Smooth muscle cell of the brain vasculature (primary cell): ENCODE results near the gene NUDT14.

Source experiments
- DNase-seq: peaks from one replicate; pipeline ENCODE4 v3.0.0-alpha.2; 2012; ENCODE audit warnings: low read depth, low spot score

NUDT14 gene

DNA sequence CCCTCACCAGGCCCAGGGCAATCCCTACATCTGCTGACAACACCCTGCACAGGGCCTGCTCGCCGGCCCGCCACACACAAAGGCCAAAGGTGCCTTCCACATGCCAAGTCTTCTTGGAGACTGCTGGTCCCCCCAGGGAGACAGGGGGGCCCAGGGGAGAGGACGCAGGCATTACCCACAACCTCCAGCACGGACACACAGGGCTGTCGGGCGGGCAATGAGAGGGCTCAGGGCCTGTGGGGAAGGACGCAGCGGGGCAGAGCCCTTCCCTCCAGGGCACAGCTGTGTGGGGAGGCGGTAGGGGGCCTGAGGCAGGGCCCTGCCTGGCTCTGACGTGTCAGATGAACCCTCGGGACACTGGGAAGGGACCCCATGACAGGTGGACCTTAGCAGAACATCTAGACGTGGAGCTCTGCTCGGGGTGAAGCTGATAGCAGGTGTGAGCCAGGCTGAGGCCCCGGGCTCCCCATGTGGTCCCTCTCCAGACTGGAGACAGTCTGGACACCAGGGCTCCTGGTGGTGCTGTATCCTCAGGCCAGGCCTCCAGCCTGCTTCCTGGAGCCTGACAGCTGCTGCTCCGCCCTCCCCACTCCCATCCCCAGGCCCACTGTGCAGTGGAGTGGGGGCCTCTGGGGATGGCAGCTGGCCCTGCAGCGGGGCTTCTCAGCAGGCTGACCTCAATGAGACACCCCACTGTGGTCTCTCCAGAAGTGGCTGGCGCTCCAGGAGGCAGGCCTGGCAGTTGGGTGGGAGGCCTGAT, 31.6 kb upstream of the NUDT14 start:
- no peak for DNase-seq

DNA sequence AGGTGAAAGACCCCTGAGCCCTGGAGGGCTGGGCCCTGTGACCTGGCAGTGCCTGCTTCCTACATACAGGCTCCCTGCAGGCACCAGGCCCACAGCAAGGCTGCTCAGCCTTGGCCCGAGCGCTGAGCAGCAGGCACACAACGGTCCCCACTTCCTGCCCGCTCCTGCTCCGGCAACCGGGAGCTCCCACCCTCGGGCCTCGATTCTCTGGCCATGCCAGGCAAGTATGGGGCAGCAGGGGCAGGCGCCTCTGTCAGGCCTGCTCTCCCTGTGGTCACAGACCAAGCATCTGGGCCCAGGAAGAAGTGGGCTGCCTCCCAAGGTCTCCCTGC, 30.6 kb upstream of the NUDT14 start:
- no peak for DNase-seq

- DNase-seq, result no peak
Observed at GRCh38 chr14:105211086-105211757, 30.1 kb upstream of the NUDT14 start.

GRCh38 chr14:105210266-105211025, 29.3 kb upstream of the NUDT14 start:
- no peak for DNase-seq

GRCh38 chr14:105209646-105210045, 28.5 kb upstream of the NUDT14 start:
- DNase-seq, result no peak

GRCh38 chr14:105209091-105209490, 28.0 kb upstream of the NUDT14 start:
- no peak for DNase-seq

- DNase-seq, result no peak
Observed at GRCh38 chr14:105208738-105209075, 27.6 kb upstream of the NUDT14 start.

GRCh38 chr14:105207996-105208737, 27.1 kb upstream of the NUDT14 start:
- no peak for DNase-seq

DNA sequence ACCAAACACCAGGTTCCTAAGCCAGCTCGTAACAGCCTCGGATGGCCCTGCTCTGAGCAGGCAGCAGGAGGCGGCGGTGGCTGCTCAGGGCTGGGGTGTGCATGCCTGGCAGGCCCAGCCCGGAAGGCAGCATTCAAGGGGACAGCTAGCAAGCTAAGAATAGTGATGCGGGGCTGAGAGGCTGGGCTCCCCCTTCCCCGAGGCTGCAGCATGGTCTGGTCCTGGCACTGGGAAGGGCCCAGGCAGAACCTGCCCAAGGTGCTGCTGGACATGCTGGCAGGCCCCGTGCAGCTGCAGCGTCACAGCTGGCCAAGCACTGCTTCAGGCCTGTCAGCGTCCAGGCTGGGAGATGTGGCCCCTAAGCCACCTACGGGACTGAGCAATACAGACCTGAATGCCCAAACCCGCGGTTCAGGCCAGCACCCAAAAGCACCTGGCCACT, 26.4 kb upstream of the NUDT14 start:
- no peak for DNase-seq

- DNase-seq, result no peak
Observed at GRCh38 chr14:105206873-105207272, 25.8 kb upstream of the NUDT14 start.

DNA sequence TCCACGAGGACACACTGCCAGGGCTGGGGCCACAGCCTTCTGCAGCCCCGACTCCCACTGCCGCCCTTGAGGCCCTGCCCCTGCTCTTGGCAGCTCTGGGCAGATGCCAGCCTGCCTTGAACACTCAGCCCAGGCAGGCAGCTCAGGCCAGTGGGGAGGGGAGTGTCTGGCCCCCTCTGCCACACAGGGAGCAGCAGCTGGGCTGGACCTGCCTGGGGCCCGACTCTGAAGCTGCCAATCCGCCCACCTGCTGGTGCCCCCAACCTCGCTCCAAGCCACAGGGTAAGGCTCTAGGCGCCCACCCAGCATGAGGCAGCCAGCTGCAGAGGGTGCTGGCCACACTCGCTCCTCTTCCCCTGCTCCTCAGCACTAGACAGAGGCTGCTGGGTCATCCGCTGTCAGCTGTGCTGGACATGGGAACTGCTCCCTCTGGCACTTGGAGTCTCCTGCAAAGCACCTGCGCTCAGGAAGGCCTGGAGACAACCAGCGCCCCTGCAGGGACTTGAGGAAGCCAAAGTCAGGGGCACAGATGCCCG, 24.6 kb upstream of the NUDT14 start:
- DNase-seq, result no peak

DNA sequence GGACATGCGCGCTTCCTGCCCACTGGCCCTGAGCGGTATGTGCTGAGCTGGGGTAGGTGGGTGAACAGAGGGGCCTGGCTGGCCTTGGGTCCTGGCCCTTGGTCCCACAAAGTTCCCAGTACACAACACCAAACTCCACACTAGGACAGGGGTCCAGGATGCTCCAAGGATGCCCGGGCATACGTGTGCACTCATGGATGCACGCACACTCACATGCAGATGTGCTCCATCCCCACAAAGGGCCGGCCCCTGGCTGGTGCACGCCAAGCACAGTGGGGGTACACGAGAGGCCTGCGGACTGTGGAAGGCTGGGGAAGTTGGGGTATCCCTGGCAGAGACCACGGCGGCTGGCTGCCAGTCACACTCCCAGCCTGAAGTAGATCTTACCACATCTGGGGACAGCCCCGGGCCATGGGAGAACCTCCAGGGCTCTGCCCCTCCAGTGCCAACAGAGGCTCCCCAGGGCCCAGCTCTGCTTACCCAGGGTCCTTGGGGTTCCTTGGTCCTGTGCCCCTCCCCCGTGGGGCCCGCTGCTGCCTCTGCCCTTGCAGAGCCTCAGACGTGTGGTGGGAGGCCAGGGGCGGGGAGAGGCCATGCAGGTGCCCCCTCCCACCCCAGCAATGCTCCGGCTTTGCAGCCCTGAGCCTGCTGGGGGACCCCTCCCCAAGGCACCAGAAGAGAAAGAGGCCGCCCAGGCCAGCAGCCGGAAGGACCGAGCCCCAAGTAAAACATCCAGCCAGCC, 24.0 kb upstream of the NUDT14 start:
- DNase-seq, result no peak

DNA sequence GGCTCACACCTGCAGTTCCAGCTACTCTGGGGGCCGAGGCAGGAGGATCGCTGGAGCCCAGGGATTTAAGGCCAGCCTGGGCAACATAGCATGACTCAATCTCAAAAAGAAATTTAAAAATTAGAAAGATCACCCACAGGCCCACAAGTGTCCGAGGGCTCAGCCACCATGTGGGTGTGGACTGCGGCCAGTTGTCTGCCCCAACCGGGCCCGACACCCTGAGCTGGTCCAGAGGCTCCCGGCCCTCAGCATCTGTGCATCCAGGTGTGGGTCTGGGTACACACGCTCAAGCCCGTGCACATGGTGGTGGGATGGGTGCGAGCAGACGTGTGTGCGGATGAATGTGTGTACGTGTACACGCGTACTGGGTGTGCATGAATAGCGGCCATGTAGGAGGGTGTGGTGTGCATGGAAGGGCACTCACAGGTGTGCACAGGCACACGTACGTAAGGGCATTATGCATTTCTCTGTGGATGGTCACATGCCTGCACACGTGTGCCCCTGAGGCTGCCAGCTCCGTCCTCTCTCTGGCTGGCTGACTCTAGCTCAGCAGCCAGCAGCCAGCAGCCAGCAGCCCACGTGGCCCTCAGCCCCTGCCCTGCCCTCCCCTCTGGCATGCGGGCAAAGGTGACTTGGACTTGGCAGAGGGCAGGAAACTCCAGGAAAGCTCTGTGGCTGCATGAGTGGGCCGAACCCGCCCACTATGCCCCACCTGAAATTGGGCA, 23.3 kb upstream of the NUDT14 start:
- no peak for DNase-seq

DNA sequence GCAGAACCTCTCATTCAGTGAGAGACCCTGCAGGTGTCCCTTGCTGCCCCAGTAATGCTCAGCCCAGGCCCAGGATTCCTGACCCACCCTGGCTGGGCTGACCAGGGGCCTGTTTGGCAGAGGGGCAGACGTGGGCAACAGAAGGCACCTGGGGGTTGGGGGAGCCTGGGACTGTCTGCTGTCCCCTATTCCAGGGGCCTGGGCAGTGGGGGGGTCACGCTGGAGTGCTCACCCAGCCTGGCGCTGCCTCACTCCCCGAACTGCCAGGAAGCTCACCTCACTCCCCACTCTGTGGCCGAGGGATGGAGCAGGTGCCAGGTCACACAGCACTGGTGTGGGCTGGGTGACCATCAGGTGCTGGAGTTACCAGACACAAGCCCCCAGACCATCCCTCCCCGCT, 22.6 kb upstream of the NUDT14 start:
- no peak for DNase-seq

DNA sequence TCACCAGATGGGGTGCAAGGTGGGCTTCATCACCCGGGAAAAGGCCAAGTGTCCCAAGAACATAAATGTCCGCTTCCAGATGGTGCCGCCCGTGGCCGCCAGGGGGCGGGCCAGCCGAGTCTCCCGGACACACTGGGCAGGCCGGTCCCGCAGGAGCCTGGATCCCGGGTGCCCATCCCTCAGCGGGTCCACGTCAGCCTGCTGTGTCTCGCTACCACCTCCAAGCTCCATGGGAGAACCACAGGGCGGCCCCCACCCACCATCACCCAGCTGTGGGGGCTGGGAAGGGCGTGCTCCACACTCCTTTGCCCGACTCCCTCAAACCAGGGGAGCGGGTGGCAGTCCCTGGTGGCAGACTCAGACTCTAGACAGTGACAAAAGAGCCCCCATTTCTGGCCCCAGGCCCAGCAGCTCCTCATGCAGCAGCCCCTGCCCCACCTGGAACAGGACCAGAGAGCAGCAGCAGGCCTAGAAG, 22.0 kb upstream of the NUDT14 start:
- DNase-seq, result no peak

DNA sequence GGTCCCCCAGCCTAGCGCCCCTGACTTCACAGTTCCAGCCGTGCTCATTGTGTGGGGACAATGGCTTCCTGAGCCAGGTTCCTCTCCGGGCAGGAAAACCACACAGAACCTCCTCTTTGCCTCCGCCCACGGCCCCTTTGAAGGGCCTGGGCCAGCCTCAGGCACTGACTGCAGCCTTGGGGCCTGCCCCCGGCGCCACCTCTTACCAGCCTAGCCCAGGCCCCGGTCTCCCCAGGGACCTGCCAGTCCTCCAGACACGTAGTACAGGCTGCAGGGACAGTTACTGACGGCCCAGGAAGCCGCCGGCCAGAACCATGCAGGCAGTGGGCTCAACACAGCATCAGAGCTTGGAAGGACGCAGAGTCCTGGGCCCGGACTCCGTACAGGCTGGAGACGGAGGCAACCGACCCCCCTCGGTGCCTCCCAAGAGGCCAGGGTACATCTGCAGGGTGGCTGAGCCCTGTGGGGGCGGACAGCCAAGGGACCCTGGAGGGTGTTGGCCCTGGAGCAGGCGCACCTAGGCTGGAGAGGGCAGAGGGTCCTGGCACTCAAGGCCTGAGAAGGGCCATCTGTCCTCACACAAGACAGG, 20.9 kb upstream of the NUDT14 start:
- no peak for DNase-seq

DNA sequence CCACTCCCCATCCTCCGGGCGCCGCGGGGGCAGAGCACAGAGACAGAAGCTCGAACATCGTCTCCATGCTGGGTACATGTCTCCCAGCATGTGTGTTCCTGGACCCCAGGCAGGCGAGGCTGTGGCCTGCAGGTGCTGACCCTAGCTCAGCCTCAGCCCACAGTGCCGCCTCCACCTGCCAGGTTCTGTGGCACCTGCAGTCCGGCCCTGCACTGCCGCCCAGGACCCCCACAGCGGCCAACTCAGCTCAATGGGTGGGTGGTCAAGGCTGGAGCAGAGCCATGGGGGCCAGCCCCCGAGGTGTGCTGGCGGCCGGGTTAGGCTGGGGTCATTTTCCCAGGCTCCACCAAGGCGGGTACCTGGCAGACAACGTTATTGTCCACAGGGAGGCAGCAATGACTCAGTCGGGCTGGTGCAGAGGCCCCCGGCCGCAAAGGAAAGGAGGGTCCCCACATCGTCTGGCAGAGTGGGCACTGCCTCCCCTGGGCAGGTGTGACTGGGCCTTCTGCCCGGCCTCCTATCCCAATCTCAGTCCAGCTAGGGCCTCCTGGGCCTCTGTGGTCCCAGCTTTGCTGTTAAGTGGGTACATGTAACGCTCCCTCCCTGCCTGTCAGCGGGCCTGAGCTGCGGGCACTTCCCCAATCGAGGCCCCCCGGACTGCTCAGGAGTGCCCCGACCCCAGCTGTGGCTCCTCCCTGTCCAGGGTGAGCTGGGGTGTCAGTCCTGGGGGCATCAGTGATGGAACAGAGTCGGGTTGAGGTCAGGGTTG, 20.2 kb upstream of the NUDT14 start:
- no peak for DNase-seq

- DNase-seq, result no peak
Observed at GRCh38 chr14:105200641-105201040, 19.5 kb upstream of the NUDT14 start.

DNA sequence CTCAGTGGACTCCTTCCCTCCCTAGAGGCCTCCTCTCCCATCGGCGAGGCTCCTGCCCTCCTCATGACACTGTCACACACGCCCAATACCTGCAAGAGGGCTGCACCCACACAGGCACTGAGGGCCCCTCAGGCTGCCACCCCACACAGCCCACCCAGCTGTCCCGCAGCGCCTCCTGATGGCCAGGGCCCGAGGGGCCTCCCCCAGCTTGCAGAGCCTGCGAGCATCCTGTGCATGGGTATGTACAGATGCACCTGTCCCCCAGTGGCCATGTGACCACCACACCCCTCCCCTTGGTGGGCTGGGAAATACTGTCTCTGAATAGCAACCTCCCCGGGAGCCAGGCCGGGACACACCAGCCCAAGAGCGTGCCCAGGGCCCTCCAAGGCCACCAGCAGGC, 19.0 kb upstream of the NUDT14 start:
- no peak for DNase-seq
